Kidney (tissue), 14 donors: ENCODE data around the gene HAL. TPM values are rescaled to one million over a fixed set of nuclear protein-coding genes. Genes with fewer than 3 reads are reported as not detected.

Experiments
- DNase-seq, 5 donors: peaks; one replicate each; pipeline ENCODE4 v3.0.0-alpha.2; 2013 to 2020
- FAIRE-seq: peaks from 2 replicates; lab custom pipeline; 2012; peaks lifted over from hg19 to GRCh38; lab: Jason Lieb, UNC
- H3K27ac ChIP-seq, 2 donors: one replicate each; pipeline ENCODE4 v1.7.0; 2013; ENCODE audit warnings: low read depth in 2 of 2, low read length in 2 of 2, inconsistent platforms in 1 of 2
- H3K27me3 ChIP-seq: one replicate; pipeline ENCODE4 v1.7.1; 2013; ENCODE audit warnings: low read length, inconsistent platforms; ENCODE audit not compliant: control insufficient read depth, insufficient read depth
- H3K36me3 ChIP-seq, 3 donors: one replicate each; pipeline versions ENCODE4 v1.7.0 to v1.7.1; 2013; ENCODE audit warnings: low read length in 3 of 3, control low read depth in 1 of 3, inconsistent platforms in 1 of 3; ENCODE audit not compliant: insufficient read depth in 3 of 3, control insufficient read depth in 2 of 3
- H3K4me1 ChIP-seq, 3 donors: one replicate each; pipeline versions ENCODE4 v1.7.0 to v1.7.1; 2013; ENCODE audit warnings: low read length in 3 of 3, inconsistent platforms in 1 of 3, low read depth in 1 of 3; ENCODE audit not compliant: control insufficient read depth in 2 of 3, insufficient read depth in 2 of 3
- H3K4me3 ChIP-seq, 3 donors: one replicate each; pipeline versions ENCODE4 v1.7.0 to v1.8.1; 2013; ENCODE audit warnings: low read length in 3 of 3, control low read depth in 1 of 3, inconsistent platforms in 1 of 3
- H3K9ac ChIP-seq, 3 donors: one replicate each; pipeline versions ENCODE4 v1.7.0 to v1.7.1; 2013; ENCODE audit warnings: low read length in 3 of 3, control low read depth in 1 of 3, inconsistent platforms in 1 of 3
- H3K9me3 ChIP-seq, 3 donors: one replicate each; pipeline versions ENCODE4 v1.7.0 to v1.7.1; 2013; ENCODE audit warnings: low read length in 3 of 3, control low read depth in 1 of 3, inconsistent platforms in 1 of 3; ENCODE audit not compliant: control insufficient read depth in 2 of 3, insufficient read depth in 1 of 3
- intact Hi-C: fragments of 100-400 bp; cut with DNase I; formaldehyde crosslinking; loops from one replicate; pipeline ENCODE4 v1.11.1; 2022
- polyA plus RNA-seq: library from polyadenylated mRNA; stranded (reverse); fragments of 350-450 nt; fragmentation: Illumina TruSeq; extraction: RNeasy Lipid Tissue Mini Kit (QIAGEN cat#74804); gene quantifications from one replicate; pipeline ENCODE4 v1.2.3, GENCODE V29; 2014; ENCODE audit warnings: low read depth, low replicate concordance; ENCODE audit not compliant: insufficient read depth
- total RNA-seq: library from RNA; stranded (reverse); fragmentation: NEBNext Ultra II Directional; extraction: Animal tissue kit (Norgen Biotek cat#: 25700); gene quantifications from one replicate; pipeline ENCODE4 v1.2.1, GENCODE V29; 2021
- TF ChIP-seq, protein P1 (sequence below): IDR thresholded peaks from 3 replicates; pipeline ENCODE4 v1.5.1; 2012; ENCODE audit warnings: mild to moderate bottlenecking, moderate library complexity, borderline replicate concordance; ENCODE audit not compliant: insufficient read depth; ENCODE audit errors: extremely low read depth
- donor health status: control.
- donor health status: control.
- donor health status: control.
- donor health status: control.
- donor health status: control.
- donor health status: DM: yes; HTN: yes; CAD: no.
- donor health status: Normal renal cell carcinoma (clear cell type).

Gene HAL
- total and polyA plus RNA-seq, 2 donors from 2014 or later: 0.88 TPM; not detected in 1

DNA sequence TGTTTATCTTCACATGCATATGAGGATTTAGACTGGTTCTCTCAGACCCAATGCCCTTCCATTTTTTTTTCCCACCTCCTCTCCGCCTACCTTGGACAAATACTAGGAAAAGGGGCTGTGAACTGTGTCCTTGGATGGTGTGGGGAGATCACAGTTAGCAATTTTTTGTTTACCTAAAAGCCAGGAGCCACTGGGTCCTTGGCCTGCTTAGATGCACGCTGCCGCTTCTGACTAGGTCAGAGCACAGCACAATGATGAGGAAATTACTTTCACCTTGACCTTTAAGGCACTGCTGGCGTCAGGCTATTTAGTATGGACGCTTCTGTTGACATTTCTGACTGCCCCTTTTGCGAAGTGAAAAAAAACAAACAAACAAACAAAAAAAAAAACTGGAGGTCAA lies 55.6 kb downstream of the HAL start:
- Histone ChIP-seq H3K27ac (no peak overlapping the region), H3K36me3 (no peaks in the 10 kb centered on the region), H3K4me3 (no peak overlapping the region), H3K9ac (no peak overlapping the region), H3K27me3 (no peaks in the 10 kb centered on the region), H3K9me3 (no peaks in the 10 kb centered on the region), H3K4me1 (peaks cover 0 to 5% (median 0%) of the 10 kb centered on the region in 3 donors)
- FAIRE-seq (no peak), DNase-seq (no peak)
- intact Hi-C loops: no loop called here
- TF ChIP-seq, protein P1, sequence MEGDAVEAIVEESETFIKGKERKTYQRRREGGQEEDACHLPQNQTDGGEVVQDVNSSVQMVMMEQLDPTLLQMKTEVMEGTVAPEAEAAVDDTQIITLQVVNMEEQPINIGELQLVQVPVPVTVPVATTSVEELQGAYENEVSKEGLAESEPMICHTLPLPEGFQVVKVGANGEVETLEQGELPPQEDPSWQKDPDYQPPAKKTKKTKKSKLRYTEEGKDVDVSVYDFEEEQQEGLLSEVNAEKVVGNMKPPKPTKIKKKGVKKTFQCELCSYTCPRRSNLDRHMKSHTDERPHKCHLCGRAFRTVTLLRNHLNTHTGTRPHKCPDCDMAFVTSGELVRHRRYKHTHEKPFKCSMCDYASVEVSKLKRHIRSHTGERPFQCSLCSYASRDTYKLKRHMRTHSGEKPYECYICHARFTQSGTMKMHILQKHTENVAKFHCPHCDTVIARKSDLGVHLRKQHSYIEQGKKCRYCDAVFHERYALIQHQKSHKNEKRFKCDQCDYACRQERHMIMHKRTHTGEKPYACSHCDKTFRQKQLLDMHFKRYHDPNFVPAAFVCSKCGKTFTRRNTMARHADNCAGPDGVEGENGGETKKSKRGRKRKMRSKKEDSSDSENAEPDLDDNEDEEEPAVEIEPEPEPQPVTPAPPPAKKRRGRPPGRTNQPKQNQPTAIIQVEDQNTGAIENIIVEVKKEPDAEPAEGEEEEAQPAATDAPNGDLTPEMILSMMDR: no peak

Other genes with a start within 250 kb of the HAL start
- gene NTN4, start 205.6 kb downstream of the HAL start, total RNA-seq: 83.2 TPM
- gene NTN4, start 205.6 kb downstream of the HAL start, polyA plus RNA-seq: 71.0 TPM
- gene SNRPF, start 137.4 kb downstream of the HAL start, total RNA-seq: 17.7 TPM
- gene SNRPF, start 137.4 kb downstream of the HAL start, polyA plus RNA-seq: 42.1 TPM
- gene CCDC38, start 53.7 kb downstream of the HAL start, total RNA-seq: 0.31 TPM
- not detected for gene CCDC38, start 53.7 kb downstream of the HAL start, polyA plus RNA-seq
- 1.2 TPM for gene AMDHD1, start 53.0 kb downstream of the HAL start, total RNA-seq
- 5.9 TPM for gene AMDHD1, start 53.0 kb downstream of the HAL start, polyA plus RNA-seq
- 56.5 TPM for gene LTA4H, start 39.2 kb upstream of the HAL start, total RNA-seq
- 57.4 TPM for gene LTA4H, start 39.2 kb upstream of the HAL start, polyA plus RNA-seq
- 59.5 TPM for gene ELK3, start 198.0 kb upstream of the HAL start, total RNA-seq
- 10.5 TPM for gene ELK3, start 198.0 kb upstream of the HAL start, polyA plus RNA-seq